K562 (cell line): ENCODE results near the gene FIBP. TPM values are rescaled to one million over a fixed set of nuclear protein-coding genes. Genes with fewer than 3 reads are reported as not detected.

Experiments
- BRD9 ChIP-seq: fragments of 450-650 bp; IDR thresholded peaks from 2 replicates; pipeline ENCODE4 v1.6.1; 2018; ENCODE audit warnings: low read depth; ENCODE audit not compliant: partially characterized antibody
- CHD2 ChIP-seq: IDR thresholded peaks from 2 replicates; pipeline ENCODE4 v1.6.1; 2011; ENCODE audit warnings: low read depth, low read length
- CHD7 ChIP-seq: fragments of 200-600 bp; sonication (generic); IDR thresholded peaks from one replicate; pipeline ENCODE4 v1.6.1; 2012; ENCODE audit warnings: mild to moderate bottlenecking, low read depth, low read length, inconsistent platforms
- EGR1 ChIP-seq: fragments of 450-650 bp; conservative IDR thresholded peaks from 2 replicates; pipeline ENCODE4 v1.6.1; 2017; ENCODE audit warnings: mild to moderate bottlenecking
- ELF2 ChIP-seq: fragments of 250-450 bp; sonication (Bioruptor Pico); IDR thresholded peaks from 2 replicates; pipeline ENCODE4 v1.5.0; 2021; ENCODE audit warnings: mild to moderate bottlenecking
- EP400 ChIP-seq: fragments of 450-650 bp; IDR thresholded peaks from 2 replicates; pipeline ENCODE4 v1.6.1; 2017; ENCODE audit warnings: antibody characterized with exemption, mild to moderate bottlenecking, moderate library complexity
- GTF2E2 ChIP-seq: fragments of 200-800 bp; sonication (Bioruptor generic); IDR thresholded peaks from 2 replicates; pipeline ENCODE4 v1.6.1; 2016; ENCODE audit warnings: missing genetic modification characterization, missing compliant biosample characterization
- HNRNPL ChIP-seq: fragments of 200-400 bp; formaldehyde crosslinking; IDR thresholded peaks from 2 replicates; pipeline ENCODE4 v1.6.1; 2017; ENCODE audit warnings: low read depth, mild to moderate bottlenecking, low read length
- IRF9 ChIP-seq: fragments of 450-650 bp; IDR thresholded peaks from 2 replicates; pipeline ENCODE4 v1.6.1; 2016; ENCODE audit warnings: missing biosample characterization, missing genetic modification characterization
- KHSRP ChIP-seq: fragments of 450-650 bp; IDR thresholded peaks from 2 replicates; pipeline ENCODE4 v1.6.1; 2017
- LEF1 ChIP-seq: fragments of 450-650 bp; IDR thresholded peaks from 2 replicates; pipeline ENCODE4 v1.6.1; 2016; ENCODE audit warnings: mild to moderate bottlenecking
- MYC ChIP-seq, 2 experiments: fragments of 250-450 bp in 1 of 2; sonication (Bioruptor Pico) in 1 of 2; IDR thresholded peaks; 2 replicates each; pipeline versions ENCODE4 v1.5.1 to v1.6.1; 2012 to 2021; ENCODE audit warnings: low read depth in 2 of 2, borderline replicate concordance in 1 of 2, improper control_type of control experiment in 1 of 2, low read length in 1 of 2, mild to moderate bottlenecking in 1 of 2, moderate library complexity in 1 of 2
- POLR2H ChIP-seq: IDR thresholded peaks from 2 replicates; pipeline ENCODE4 v1.6.1; 2016; ENCODE audit warnings: missing genetic modification characterization, low read depth, mild to moderate bottlenecking, control low read depth, missing compliant biosample characterization, moderate library complexity
- SMARCC2 ChIP-seq: fragments of 450-650 bp; IDR thresholded peaks from 2 replicates; pipeline ENCODE4 v1.6.1; 2017; ENCODE audit warnings: antibody characterized with exemption, moderate library complexity, mild to moderate bottlenecking, low read depth
- ZNF263 ChIP-seq: sonication (generic); formaldehyde crosslinking; IDR thresholded peaks from 2 replicates; pipeline ENCODE4 v1.8.0; 2022; ENCODE audit warnings: mild to moderate bottlenecking, missing genetic modification reagents, borderline replicate concordance
- polyA plus RNA-seq, 8 experiments: library from polyadenylated mRNA; depleted of rRNA in 4 of 8; stranded (reverse) in 5 of 8; unstranded in 3 of 8; fragments of >200 nt; fragmentation: Nextera tagmentation in 2 of 8; fragmentation: Illumina TruSeq in 1 of 8; extraction: Ambion mirVana in 2 of 8; extraction: Trizol in 1 of 8; gene quantifications; 2 replicates each; pipeline versions ENCODE4 v1.2.1 to v1.2.3, GENCODE V29; 2011 to 2014; ENCODE audit warnings: inconsistent platforms in 1 of 8, missing spikeins in 1 of 8
- total RNA-seq, 7 experiments: library from RNA; depleted of rRNA in 6 of 7; stranded (reverse); fragments of >200 nt in 6 of 7; fragmentation: Illumina TruSeq in 2 of 7; extraction: Trizol in 2 of 7; gene quantifications; 2 replicates each; pipeline versions ENCODE4 v1.2.1 to v1.2.3, GENCODE V29; 2011 to 2021; ENCODE audit warnings: low replicate concordance in 1 of 7

The FIBP gene
- total and polyA plus RNA-seq, 9 of the 15 experiments (the other 6 are each of a cell fraction or from before 2014, with no cell fraction given), result 41.2 to 79.2 (median 48.6) TPM

GRCh38 chr11:65890324-65891218 is 2.3 kb upstream of the FIBP start, which contains the start of gene CCDC85B (continued):
- TF ChIP-seq CHD7, result peak; percentile 14
- TF ChIP-seq HNRNPL, result peak; percentile 89
- TF ChIP-seq GTF2E2, result 0 out of 2 replicates have a peak, but pooled peaks have one; percentile 24
- TF ChIP-seq IRF9 (tag), result no peak
- TF ChIP-seq ELF2 (CRISPR knock-in tag), result no peak; the same call in none of the 2 replicates
- no peak for TF ChIP-seq BRD9
- peak; percentile 26; the same call in 1 of the 2 replicates for TF ChIP-seq EGR1
- peak; percentile 97 for TF ChIP-seq MYC (IDR thresholded peaks at IDR 0.05; ENCODE audit: low read depth, low read length)
- TF ChIP-seq MYC (CRISPR knock-in tag; IDR thresholded peaks at IDR 0.05; ENCODE audit: borderline replicate concordance, low read depth), result no peak
- TF ChIP-seq KHSRP, result no peak
- no peak for TF ChIP-seq SMARCC2
- peak; percentile 28; the same call in 1 of the 2 replicates for TF ChIP-seq ZNF263 (CRISPR knock-in tag)
- no peak for TF ChIP-seq LEF1
- TF ChIP-seq POLR2H (tag), result peak; percentile 71
- TF ChIP-seq EP400, result peak; percentile 57; the same call in 1 of the 2 replicates
- TF ChIP-seq CHD2, result peak; percentile 21; the same call in 1 of the 2 replicates
